Endothelial cell of umbilical vein (primary cell): Measurements from ENCODE around the gene KDM4B.

Source experiments
- POLR2A ChIP-seq: IDR thresholded peaks from 2 replicates; pipeline ENCODE4 v1.6.1; 2012; ENCODE audit warnings: low read depth, mild to moderate bottlenecking, control low read depth, low read length
- POLR2AphosphoS5 ChIP-seq: IDR thresholded peaks from 2 replicates; pipeline ENCODE4 v1.6.1; 2012; ENCODE audit warnings: low read depth, mild to moderate bottlenecking, control low read depth, low read length, moderate library complexity; ENCODE audit not compliant: insufficient read depth
- TF ChIP-seq, protein P1 (sequence below), 2 donors: IDR thresholded peaks; 1 replicate in 1 of 2; 2 replicates in 1 of 2; pipeline ENCODE4 v1.5.1; 2011; ENCODE audit warnings: low read length in 2 of 2, mild to moderate bottlenecking in 2 of 2, moderate library complexity in 2 of 2, control low read depth in 1 of 2, inconsistent platforms in 1 of 2, low read depth in 1 of 2; ENCODE audit not compliant: insufficient read depth in 1 of 2; ENCODE audit errors: extremely low read depth in 1 of 2
- TF ChIP-seq, protein P2 (sequence below): IDR thresholded peaks from 2 replicates; pipeline ENCODE4 v1.6.1; 2011; ENCODE audit not compliant: insufficient read depth, insufficient read length

DNA sequence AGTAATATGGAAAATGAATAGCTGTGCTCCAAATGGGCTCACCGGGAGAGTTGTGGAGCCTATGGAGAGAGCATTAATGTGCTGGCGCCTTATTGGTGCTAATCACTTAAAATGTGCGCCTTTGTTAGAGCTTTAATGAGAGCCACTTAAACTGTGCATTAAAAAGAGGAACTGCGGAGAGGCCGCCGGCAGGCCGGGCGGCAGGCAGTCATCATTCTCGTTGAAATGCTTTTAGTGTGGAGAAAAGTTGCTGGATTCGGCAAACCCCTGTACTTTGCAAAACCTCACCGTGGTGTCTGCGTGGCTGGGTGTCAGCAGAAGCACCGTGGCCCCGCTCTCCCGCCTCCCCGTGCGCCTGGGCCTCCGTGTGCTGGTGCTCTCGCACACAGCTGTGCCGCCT is 105.5 kb downstream of the KDM4B start:
- TF ChIP-seq, protein P1, sequence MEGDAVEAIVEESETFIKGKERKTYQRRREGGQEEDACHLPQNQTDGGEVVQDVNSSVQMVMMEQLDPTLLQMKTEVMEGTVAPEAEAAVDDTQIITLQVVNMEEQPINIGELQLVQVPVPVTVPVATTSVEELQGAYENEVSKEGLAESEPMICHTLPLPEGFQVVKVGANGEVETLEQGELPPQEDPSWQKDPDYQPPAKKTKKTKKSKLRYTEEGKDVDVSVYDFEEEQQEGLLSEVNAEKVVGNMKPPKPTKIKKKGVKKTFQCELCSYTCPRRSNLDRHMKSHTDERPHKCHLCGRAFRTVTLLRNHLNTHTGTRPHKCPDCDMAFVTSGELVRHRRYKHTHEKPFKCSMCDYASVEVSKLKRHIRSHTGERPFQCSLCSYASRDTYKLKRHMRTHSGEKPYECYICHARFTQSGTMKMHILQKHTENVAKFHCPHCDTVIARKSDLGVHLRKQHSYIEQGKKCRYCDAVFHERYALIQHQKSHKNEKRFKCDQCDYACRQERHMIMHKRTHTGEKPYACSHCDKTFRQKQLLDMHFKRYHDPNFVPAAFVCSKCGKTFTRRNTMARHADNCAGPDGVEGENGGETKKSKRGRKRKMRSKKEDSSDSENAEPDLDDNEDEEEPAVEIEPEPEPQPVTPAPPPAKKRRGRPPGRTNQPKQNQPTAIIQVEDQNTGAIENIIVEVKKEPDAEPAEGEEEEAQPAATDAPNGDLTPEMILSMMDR (IDR thresholded peaks at IDR 0.05; ENCODE audit: extremely low read depth in 1 of 2, insufficient read depth in 1 of 2, low read depth in 1 of 2, low read length in 2 of 2) = no peak
- TF ChIP-seq, protein P2, sequence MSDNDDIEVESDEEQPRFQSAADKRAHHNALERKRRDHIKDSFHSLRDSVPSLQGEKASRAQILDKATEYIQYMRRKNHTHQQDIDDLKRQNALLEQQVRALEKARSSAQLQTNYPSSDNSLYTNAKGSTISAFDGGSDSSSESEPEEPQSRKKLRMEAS = no peak
- no peak for TF ChIP-seq POLR2A
- no peak for TF ChIP-seq POLR2AphosphoS5
